ENCODE measurements around the gene MAMLD1.

DNA sequence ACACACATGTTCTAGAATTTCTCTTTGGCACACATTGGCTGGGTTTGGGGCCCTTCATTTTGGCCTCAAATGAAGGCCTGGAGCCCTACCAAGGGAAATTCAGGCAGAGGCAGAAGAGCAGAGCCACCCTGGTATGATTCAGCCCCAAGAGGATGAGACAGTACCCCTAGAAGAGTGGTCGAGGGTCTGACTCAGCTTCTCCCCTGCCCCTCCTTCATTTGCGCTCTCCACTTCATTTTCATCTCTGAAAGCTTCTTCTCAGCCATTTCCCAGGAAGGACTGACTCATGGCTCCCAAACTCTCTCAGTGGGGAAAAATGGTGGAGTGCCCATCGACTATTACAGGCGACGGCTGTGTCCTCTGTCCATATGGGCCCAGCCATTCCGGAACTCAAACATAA lies 43.5 kb downstream of the MAMLD1 start:
- TF ChIP-seq, protein P1, sequence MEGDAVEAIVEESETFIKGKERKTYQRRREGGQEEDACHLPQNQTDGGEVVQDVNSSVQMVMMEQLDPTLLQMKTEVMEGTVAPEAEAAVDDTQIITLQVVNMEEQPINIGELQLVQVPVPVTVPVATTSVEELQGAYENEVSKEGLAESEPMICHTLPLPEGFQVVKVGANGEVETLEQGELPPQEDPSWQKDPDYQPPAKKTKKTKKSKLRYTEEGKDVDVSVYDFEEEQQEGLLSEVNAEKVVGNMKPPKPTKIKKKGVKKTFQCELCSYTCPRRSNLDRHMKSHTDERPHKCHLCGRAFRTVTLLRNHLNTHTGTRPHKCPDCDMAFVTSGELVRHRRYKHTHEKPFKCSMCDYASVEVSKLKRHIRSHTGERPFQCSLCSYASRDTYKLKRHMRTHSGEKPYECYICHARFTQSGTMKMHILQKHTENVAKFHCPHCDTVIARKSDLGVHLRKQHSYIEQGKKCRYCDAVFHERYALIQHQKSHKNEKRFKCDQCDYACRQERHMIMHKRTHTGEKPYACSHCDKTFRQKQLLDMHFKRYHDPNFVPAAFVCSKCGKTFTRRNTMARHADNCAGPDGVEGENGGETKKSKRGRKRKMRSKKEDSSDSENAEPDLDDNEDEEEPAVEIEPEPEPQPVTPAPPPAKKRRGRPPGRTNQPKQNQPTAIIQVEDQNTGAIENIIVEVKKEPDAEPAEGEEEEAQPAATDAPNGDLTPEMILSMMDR (IDR thresholded peaks at IDR 0.05; ENCODE audit: low read length): no peak
- TF ChIP-seq EZH2 (IDR thresholded peaks at IDR 0.05; ENCODE audit: borderline replicate concordance, low read length): no peak

All from OCI-LY1 (cell line).